Spleen (tissue), 3 donors: ENCODE results near the gene ANKS4B.

ENCODE experiments used
- POLR2A ChIP-seq, 3 donors: fragments of 450-650 bp; IDR thresholded peaks; one replicate each; pipeline ENCODE4 v1.5.1; 2017; ENCODE audit warnings: antibody characterized with exemption in 3 of 3, mild to moderate bottlenecking in 1 of 3
- POLR2AphosphoS5 ChIP-seq, 3 donors: sonication (generic); formaldehyde crosslinking; IDR thresholded peaks; one replicate each; pipeline ENCODE4 v1.5.1; 2017; ENCODE audit warnings: antibody characterized with exemption in 3 of 3

DNA sequence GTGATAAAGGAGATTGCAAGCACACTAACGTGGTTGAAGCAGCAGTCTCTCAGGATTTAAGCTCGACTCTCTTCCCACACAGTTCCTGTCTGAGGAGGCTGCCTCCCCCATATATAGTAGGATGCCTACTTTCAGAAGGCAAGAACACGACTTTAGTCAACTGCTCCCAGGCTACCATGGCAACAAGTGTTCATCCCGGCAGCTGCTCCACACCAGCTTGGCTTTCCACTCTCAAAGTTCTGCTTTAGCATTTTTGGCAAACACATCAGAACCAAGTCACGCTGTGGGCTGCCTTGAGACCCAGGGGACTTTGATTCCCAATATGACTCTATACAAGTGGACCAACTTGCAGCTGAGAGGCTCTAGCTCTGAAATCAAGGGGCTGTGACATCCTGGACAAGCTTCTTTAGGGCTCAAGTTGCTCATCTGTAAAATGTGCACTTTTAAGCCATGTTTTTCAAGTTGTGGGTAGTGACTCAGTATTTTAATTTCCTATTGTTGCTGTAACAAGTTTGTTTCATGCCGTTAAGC lies 38.7 kb upstream of the ANKS4B start:
- TF ChIP-seq POLR2AphosphoS5 (IDR thresholded peaks at IDR 0.05) (no peak), POLR2A (IDR thresholded peaks at IDR 0.05) (no peak)
